Measurements from ENCODE around the gene ZMAT5. TPM values are rescaled to one million over a fixed set of nuclear protein-coding genes. Genes with fewer than 3 reads are reported as not detected.

Gene ZMAT5
- total and polyA plus RNA-seq, 2 of the 13 experiments (the other 11 are each of a cell fraction or from before 2014, with no cell fraction given): 20.7 to 27.8 TPM

GRCh38 chr22:29716814-29717545 is 49.8 kb downstream of the ZMAT5 start (continued):
- TF ChIP-seq ARID5B (CRISPR knock-in tag; IDR thresholded peaks at IDR 0.05) (peak; percentile 74), GFI1 (CRISPR knock-in tag; IDR thresholded peaks at IDR 0.05; ENCODE audit: borderline replicate concordance) (peak; percentile 82), ZKSCAN1 (IDR thresholded peaks at IDR 0.05; ENCODE audit: low read length) (no peak), ZFY (CRISPR knock-in tag; IDR thresholded peaks at IDR 0.05) (peak; percentile 58), JUNB (CRISPR knock-in tag; IDR thresholded peaks at IDR 0.05; ENCODE audit: borderline replicate concordance) (no peak), SMARCC2 (IDR thresholded peaks at IDR 0.05) (no peak), ZNF550 (CRISPR knock-in tag; IDR thresholded peaks at IDR 0.05; ENCODE audit: borderline replicate concordance) (no peak), PHF21A (CRISPR knock-in tag; IDR thresholded peaks at IDR 0.05) (0 out of 2 replicates have a peak, but pooled peaks have one; percentile 44), CREB3 (CRISPR knock-in tag; IDR thresholded peaks at IDR 0.05) (peak; percentile 74; the same call in 1 of the 2 replicates), ZFAT (CRISPR knock-in tag; conservative IDR thresholded peaks at IDR 0.05) (0 out of 2 replicates have a peak, but pooled peaks have one; percentile 51), DNMT3B (CRISPR knock-in tag; conservative IDR thresholded peaks at IDR 0.05) (peak; percentile 86; the same call in 1 of the 2 replicates), ZNF512 (CRISPR knock-in tag; IDR thresholded peaks at IDR 0.05) (no peak), ZNF121 (CRISPR knock-in tag; IDR thresholded peaks at IDR 0.05) (no peak; the same call in 1 of the 2 replicates), ZNF740 (CRISPR knock-in tag; IDR thresholded peaks at IDR 0.05) (no peak), MLLT10 (CRISPR knock-in tag; IDR thresholded peaks at IDR 0.05) (no peak), RXRA (CRISPR knock-in tag; IDR thresholded peaks at IDR 0.05) (peak; percentile 49; the same call in 1 of the 2 replicates), ZNF350 (CRISPR knock-in tag; IDR thresholded peaks at IDR 0.05; ENCODE audit: borderline replicate concordance, low read depth) (no peak), CERS6 (CRISPR knock-in tag; IDR thresholded peaks at IDR 0.05) (no peak), THAP9 (CRISPR knock-in tag; IDR thresholded peaks at IDR 0.05; ENCODE audit: borderline replicate concordance) (no peak)
